Measurements from ENCODE around the gene CAP1. TPM values are rescaled to one million over a fixed set of nuclear protein-coding genes. Genes with fewer than 3 reads are reported as not detected.

CAP1 gene
- total and polyA plus RNA-seq, 2 donors (not counting 3 experiments of a cell fraction or from before 2014, with no cell fraction given) = 191 to 427 TPM

DNA sequence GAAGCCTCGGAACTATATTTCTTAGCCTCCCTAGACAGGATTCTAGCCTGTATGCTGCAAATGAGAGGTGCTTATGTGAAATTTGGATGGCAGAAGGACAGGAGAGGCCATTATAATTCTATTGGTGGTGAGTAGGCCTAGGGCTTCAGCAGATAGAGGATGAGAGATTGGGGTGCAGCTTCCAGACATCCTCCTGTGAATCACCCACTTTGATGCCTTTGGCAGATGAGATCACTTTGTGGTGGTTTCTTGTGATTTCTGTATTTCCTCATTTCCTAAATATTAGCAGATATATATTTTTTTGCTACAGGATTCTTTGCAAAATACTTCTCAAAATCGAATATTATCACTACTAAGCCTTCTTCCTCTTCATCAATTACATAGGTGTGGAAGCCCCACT, 48.3 kb upstream of the CAP1 start:
- CTCF ChIA-PET = interaction anchor here (1.1 to 1.8 kb wide), 2 partner anchors 9 to 40 kb away, joined by 4 to 7 read pairs; no protein-coding TSS in a partner anchor
- DNase-seq (ENCODE audit: low read depth, low spot score) (no peak), FAIRE-seq (no peak)
- TF ChIP-seq GATA2 (IDR thresholded peaks at IDR 0.05; ENCODE audit: insufficient read depth, insufficient read length, low read depth, low read length) = no peak
- TF ChIP-seq, protein P1, sequence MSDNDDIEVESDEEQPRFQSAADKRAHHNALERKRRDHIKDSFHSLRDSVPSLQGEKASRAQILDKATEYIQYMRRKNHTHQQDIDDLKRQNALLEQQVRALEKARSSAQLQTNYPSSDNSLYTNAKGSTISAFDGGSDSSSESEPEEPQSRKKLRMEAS (IDR thresholded peaks at IDR 0.05; ENCODE audit: insufficient read depth, insufficient read length) = no peak
- no peak for TF ChIP-seq POLR2AphosphoS5 (IDR thresholded peaks at IDR 0.05; ENCODE audit: insufficient read depth, low read depth, low read length)
- no peak for TF ChIP-seq JUN (IDR thresholded peaks at IDR 0.05; ENCODE audit: borderline replicate concordance, insufficient read depth, insufficient read length, low read depth)
- TF ChIP-seq MYC (IDR thresholded peaks at IDR 0.05; ENCODE audit: low read depth, low read length) = no peak
- Histone ChIP-seq H3K4me3 (replicated peaks in 1 of 3; ENCODE audit: insufficient read depth in 1 of 3, low read depth in 1 of 3, low read length in 3 of 3) (no peak overlapping the region), H4K20me1 (replicated peaks; ENCODE audit: control insufficient read depth, extremely low read depth, insufficient read depth, low read length) (no peaks in the 10 kb centered on the region), H3K36me3 (ENCODE audit: control insufficient read depth in 2 of 2, extremely low read depth in 1 of 2, insufficient read depth in 2 of 2, low read length in 2 of 2) (no peaks in the 10 kb centered on the region), H3K9me3 (replicated peaks; ENCODE audit: control insufficient read depth, insufficient read depth, low read length) (no peaks in the 10 kb centered on the region), H3K4me1 (ENCODE audit: control insufficient read depth, extremely low read depth, insufficient read depth, low read length) (peaks cover 12% of the 10 kb centered on the region), H3K27ac (ENCODE audit: insufficient read depth, low read depth, low read length) (no peak overlapping the region), H3K27me3 (ENCODE audit: control insufficient read depth in 2 of 2, insufficient read depth in 2 of 2, low read length in 2 of 2) (no peaks in the 10 kb centered on the region), H3K79me2 (ENCODE audit: control insufficient read depth, insufficient read depth, low read length) (no peaks in the 10 kb centered on the region), H2AFZ (ENCODE audit: low read depth, low read length) (no peak overlapping the region), H3K9ac (replicated peaks; ENCODE audit: extremely low read depth, insufficient read depth, low read length) (no peak overlapping the region), H3K4me2 (ENCODE audit: insufficient read depth, low read length) (no peak overlapping the region), H3K9me1 (replicated peaks; ENCODE audit: control insufficient read depth, extremely low read depth, insufficient read depth, low read length) (no peaks in the 10 kb centered on the region)
- intact Hi-C loops (cut with micrococcal nuclease) (no loop called here), dilution Hi-C loops (cut with MboI; ENCODE audit: extremely low pct_ligation_motif_present, low sequenced_read_pairs) (no loop called here)
- POLR2A ChIA-PET = no interaction called here
- no TSS peak for BruUV-seq (replicated peaks)

DNA sequence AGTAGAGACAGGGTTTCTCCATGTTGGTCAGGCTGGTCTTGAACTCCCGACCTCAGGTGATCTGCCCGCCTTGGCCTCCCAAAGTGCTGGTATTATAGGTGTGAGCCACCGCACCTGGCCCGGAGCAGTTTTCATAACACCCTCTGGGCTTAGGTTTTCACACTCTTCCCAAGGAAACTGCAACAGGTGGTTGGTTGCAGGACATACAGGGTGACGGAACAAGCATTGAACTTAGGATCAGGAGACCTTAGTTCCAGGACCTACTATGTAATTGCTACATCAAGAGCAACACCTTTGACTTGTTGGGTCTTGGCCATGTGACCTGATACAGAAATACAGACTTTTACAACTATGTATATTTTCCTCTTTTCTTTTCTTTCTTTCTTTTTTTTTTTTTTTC, 47.6 kb upstream of the CAP1 start:
- no peak for FAIRE-seq
- CTCF ChIA-PET = interaction anchor here (1.2 kb wide), 1 partner anchor 40 kb away, joined by 3 read pairs; no protein-coding TSS in a partner anchor

More for the DNA sequence above, 47.6 kb upstream of the CAP1 start:
- DNase-seq (ENCODE audit: low read depth, low spot score) = no peak
- Histone ChIP-seq H3K9ac (replicated peaks; ENCODE audit: extremely low read depth, insufficient read depth, low read length) (no peak overlapping the region), H4K20me1 (replicated peaks; ENCODE audit: control insufficient read depth, extremely low read depth, insufficient read depth, low read length) (no peaks in the 10 kb centered on the region), H3K9me1 (replicated peaks; ENCODE audit: control insufficient read depth, extremely low read depth, insufficient read depth, low read length) (no peaks in the 10 kb centered on the region), H2AFZ (ENCODE audit: low read depth, low read length) (no peak overlapping the region), H3K9me3 (replicated peaks; ENCODE audit: control insufficient read depth, insufficient read depth, low read length) (no peaks in the 10 kb centered on the region), H3K79me2 (ENCODE audit: control insufficient read depth, insufficient read depth, low read length) (no peaks in the 10 kb centered on the region), H3K4me2 (ENCODE audit: insufficient read depth, low read length) (no peak overlapping the region), H3K27me3 (ENCODE audit: control insufficient read depth in 2 of 2, insufficient read depth in 2 of 2, low read length in 2 of 2) (no peaks in the 10 kb centered on the region), H3K4me3 (replicated peaks in 1 of 3; ENCODE audit: insufficient read depth in 1 of 3, low read depth in 1 of 3, low read length in 3 of 3) (no peak overlapping the region), H3K4me1 (ENCODE audit: control insufficient read depth, extremely low read depth, insufficient read depth, low read length) (peaks cover 7% of the 10 kb centered on the region), H3K36me3 (ENCODE audit: control insufficient read depth in 2 of 2, extremely low read depth in 1 of 2, insufficient read depth in 2 of 2, low read length in 2 of 2) (no peaks in the 10 kb centered on the region), H3K27ac (ENCODE audit: insufficient read depth, low read depth, low read length) (no peak overlapping the region)
- no TSS peak for BruUV-seq (replicated peaks)
- intact Hi-C loops (cut with micrococcal nuclease) (no loop called here), dilution Hi-C loops (cut with MboI; ENCODE audit: extremely low pct_ligation_motif_present, low sequenced_read_pairs) (no loop called here)
- POLR2A ChIA-PET = no interaction called here
- TF ChIP-seq, protein P1 (IDR thresholded peaks at IDR 0.05; ENCODE audit: insufficient read depth, insufficient read length) = no peak
- TF ChIP-seq GATA2 (IDR thresholded peaks at IDR 0.05; ENCODE audit: insufficient read depth, insufficient read length, low read depth, low read length) (no peak), MYC (IDR thresholded peaks at IDR 0.05; ENCODE audit: low read depth, low read length) (no peak), FOS (IDR thresholded peaks at IDR 0.05; ENCODE audit: borderline replicate concordance, insufficient read depth, low read length) (no peak), EZH2 (IDR thresholded peaks at IDR 0.05; ENCODE audit: borderline replicate concordance, low read depth, low read length, severe bottlenecking) (no peak), POLR2A (IDR thresholded peaks at IDR 0.05; ENCODE audit: low read depth, low read length) (no peak), JUN (IDR thresholded peaks at IDR 0.05; ENCODE audit: borderline replicate concordance, insufficient read depth, insufficient read length, low read depth) (no peak), POLR2AphosphoS5 (IDR thresholded peaks at IDR 0.05; ENCODE audit: insufficient read depth, low read depth, low read length) (no peak)
- TF ChIP-seq, protein P2, sequence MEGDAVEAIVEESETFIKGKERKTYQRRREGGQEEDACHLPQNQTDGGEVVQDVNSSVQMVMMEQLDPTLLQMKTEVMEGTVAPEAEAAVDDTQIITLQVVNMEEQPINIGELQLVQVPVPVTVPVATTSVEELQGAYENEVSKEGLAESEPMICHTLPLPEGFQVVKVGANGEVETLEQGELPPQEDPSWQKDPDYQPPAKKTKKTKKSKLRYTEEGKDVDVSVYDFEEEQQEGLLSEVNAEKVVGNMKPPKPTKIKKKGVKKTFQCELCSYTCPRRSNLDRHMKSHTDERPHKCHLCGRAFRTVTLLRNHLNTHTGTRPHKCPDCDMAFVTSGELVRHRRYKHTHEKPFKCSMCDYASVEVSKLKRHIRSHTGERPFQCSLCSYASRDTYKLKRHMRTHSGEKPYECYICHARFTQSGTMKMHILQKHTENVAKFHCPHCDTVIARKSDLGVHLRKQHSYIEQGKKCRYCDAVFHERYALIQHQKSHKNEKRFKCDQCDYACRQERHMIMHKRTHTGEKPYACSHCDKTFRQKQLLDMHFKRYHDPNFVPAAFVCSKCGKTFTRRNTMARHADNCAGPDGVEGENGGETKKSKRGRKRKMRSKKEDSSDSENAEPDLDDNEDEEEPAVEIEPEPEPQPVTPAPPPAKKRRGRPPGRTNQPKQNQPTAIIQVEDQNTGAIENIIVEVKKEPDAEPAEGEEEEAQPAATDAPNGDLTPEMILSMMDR (IDR thresholded peaks at IDR 0.05; ENCODE audit: extremely low read depth in 1 of 2, insufficient read depth in 1 of 2, low read depth in 1 of 2, low read length in 2 of 2) = no peak
